ENCODE results near the gene ZNF396. TPM values are rescaled to one million over a fixed set of nuclear protein-coding genes. Genes with fewer than 3 reads are reported as not detected.

ZNF396 gene
- total and polyA plus RNA-seq, 9 of the 15 experiments (the other 6 are each of a cell fraction or from before 2014, with no cell fraction given): 0.73 to 2.3 (median 1.9) TPM

DNA sequence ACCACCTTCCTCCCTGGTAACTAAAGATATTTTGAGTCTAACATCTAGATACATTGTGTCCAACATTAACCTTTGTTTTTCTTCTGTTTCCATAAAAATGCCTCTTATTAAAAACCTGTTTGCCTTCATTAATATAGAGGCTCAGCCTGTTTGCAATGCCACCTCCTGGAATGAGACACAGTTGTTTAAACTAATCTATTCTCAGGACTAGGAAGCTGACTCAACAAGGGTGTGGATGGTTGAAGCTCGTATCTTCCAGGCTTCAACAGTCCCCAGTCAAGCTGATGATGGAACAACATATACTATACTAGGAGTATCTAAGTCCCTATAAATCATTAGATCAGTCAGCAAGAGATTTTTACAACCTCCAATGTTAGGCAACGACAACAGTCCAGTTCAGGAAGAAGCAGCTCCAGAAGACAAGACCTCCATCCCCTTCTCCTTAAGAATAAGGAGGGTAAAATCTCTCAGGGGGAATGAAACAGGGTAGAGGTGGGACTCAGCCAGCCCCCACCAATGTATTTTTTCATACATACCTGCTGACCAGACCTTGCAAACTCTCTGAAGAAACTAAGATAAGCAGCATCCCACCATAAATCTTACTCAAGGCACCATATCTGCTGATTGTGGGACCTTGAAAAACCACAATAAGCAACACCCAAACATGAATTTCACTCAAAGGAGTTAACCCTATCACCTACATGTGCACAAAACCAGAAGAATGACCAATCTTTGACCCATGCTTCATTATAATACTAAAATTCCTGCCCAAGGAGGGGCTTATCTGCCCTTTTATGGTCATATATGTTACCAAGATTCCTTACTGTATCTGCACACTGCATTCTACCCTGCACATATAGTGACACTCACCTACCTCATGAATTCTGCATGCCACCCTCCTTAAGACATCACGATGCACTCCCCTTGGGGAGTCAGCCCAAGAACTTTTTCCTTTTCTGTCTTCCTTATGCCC, 54.4 kb downstream of the ZNF396 start (continued):
- TF ChIP-seq CREB5 (CRISPR knock-in tag; IDR thresholded peaks at IDR 0.05): no peak
- no peak for TF ChIP-seq MTA3 (IDR thresholded peaks at IDR 0.05; ENCODE audit: borderline replicate concordance)
- TF ChIP-seq JUND (IDR thresholded peaks at IDR 0.05; ENCODE audit: borderline replicate concordance, low read depth, low read length): peak; percentile 24; the same call in 1 of the 2 replicates
- TF ChIP-seq JUND (tag; IDR thresholded peaks at IDR 0.05; ENCODE audit: borderline replicate concordance, low read depth, low read length): peak; percentile 44; the same call in 1 of the 3 replicates
- TF ChIP-seq POLR2H (tag; IDR thresholded peaks at IDR 0.05; ENCODE audit: low read depth): no peak
- no peak for TF ChIP-seq ZFPM2 (CRISPR knock-in tag; IDR thresholded peaks at IDR 0.05)
- TF ChIP-seq SMC3 (conservative IDR thresholded peaks at IDR 0.05; ENCODE audit: insufficient read depth, low read depth, low read length): no peak
- TF ChIP-seq, protein P1, sequence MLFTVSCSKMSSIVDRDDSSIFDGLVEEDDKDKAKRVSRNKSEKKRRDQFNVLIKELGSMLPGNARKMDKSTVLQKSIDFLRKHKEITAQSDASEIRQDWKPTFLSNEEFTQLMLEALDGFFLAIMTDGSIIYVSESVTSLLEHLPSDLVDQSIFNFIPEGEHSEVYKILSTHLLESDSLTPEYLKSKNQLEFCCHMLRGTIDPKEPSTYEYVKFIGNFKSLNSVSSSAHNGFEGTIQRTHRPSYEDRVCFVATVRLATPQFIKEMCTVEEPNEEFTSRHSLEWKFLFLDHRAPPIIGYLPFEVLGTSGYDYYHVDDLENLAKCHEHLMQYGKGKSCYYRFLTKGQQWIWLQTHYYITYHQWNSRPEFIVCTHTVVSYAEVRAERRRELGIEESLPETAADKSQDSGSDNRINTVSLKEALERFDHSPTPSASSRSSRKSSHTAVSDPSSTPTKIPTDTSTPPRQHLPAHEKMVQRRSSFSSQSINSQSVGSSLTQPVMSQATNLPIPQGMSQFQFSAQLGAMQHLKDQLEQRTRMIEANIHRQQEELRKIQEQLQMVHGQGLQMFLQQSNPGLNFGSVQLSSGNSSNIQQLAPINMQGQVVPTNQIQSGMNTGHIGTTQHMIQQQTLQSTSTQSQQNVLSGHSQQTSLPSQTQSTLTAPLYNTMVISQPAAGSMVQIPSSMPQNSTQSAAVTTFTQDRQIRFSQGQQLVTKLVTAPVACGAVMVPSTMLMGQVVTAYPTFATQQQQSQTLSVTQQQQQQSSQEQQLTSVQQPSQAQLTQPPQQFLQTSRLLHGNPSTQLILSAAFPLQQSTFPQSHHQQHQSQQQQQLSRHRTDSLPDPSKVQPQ (CRISPR knock-in tag; IDR thresholded peaks at IDR 0.05; ENCODE audit: borderline replicate concordance): no peak
- no peak for TF ChIP-seq CBX3 (IDR thresholded peaks at IDR 0.05; ENCODE audit: borderline replicate concordance in 1 of 2, low read length in 2 of 2)
- TF ChIP-seq SMAD1 (IDR thresholded peaks at IDR 0.05; ENCODE audit: low read depth, low read length, partially characterized antibody): no peak
- TF ChIP-seq, protein P2, sequence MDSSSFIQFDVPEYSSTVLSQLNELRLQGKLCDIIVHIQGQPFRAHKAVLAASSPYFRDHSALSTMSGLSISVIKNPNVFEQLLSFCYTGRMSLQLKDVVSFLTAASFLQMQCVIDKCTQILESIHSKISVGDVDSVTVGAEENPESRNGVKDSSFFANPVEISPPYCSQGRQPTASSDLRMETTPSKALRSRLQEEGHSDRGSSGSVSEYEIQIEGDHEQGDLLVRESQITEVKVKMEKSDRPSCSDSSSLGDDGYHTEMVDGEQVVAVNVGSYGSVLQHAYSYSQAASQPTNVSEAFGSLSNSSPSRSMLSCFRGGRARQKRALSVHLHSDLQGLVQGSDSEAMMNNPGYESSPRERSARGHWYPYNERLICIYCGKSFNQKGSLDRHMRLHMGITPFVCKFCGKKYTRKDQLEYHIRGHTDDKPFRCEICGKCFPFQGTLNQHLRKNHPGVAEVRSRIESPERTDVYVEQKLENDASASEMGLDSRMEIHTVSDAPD (CRISPR knock-in tag; IDR thresholded peaks at IDR 0.05): no peak
- TF ChIP-seq HDGF (IDR thresholded peaks at IDR 0.05): no peak
- no peak for TF ChIP-seq U2AF2 (optimal IDR thresholded peaks at IDR 0.05; ENCODE audit: low read depth, low read length)
- no peak for TF ChIP-seq ERF (CRISPR knock-in tag; IDR thresholded peaks at IDR 0.05)
- TF ChIP-seq MAZ (CRISPR knock-in tag; conservative IDR thresholded peaks at IDR 0.05 in 1 of 2, IDR thresholded peaks at IDR 0.05 in 1 of 2): 0 out of 4 replicates have a peak, but pooled peaks of 1 of the 2 experiments have one; percentile 25
- no peak for TF ChIP-seq NFXL1 (CRISPR knock-in tag; IDR thresholded peaks at IDR 0.05)
- peak; percentile 72; the same call in 1 of the 2 replicates for TF ChIP-seq ZNF324 (CRISPR knock-in tag; IDR thresholded peaks at IDR 0.05)
- TF ChIP-seq, protein P3, sequence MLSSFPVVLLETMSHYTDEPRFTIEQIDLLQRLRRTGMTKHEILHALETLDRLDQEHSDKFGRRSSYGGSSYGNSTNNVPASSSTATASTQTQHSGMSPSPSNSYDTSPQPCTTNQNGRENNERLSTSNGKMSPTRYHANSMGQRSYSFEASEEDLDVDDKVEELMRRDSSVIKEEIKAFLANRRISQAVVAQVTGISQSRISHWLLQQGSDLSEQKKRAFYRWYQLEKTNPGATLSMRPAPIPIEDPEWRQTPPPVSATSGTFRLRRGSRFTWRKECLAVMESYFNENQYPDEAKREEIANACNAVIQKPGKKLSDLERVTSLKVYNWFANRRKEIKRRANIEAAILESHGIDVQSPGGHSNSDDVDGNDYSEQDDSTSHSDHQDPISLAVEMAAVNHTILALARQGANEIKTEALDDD (IDR thresholded peaks at IDR 0.05): peak; percentile 87
- TF ChIP-seq NCOA2 (IDR thresholded peaks at IDR 0.05; ENCODE audit: partially characterized antibody in 2 of 2): no peak
- TF ChIP-seq FOXK1 (CRISPR knock-in tag; IDR thresholded peaks at IDR 0.05; ENCODE audit: borderline replicate concordance): no peak

All from K562 (cell line).